Liver (tissue), 9 donors: ENCODE results near the gene NR5A1. TPM values are rescaled to one million over a fixed set of nuclear protein-coding genes. Genes with fewer than 3 reads are reported as not detected.

Source experiments
- DNase-seq: peaks from one replicate; pipeline ENCODE4 v3.0.0-alpha.2; 2017; ENCODE audit warnings: low spot score
- H3K27ac ChIP-seq, 2 donors: one replicate each; pipeline ENCODE4 v1.7.0; 2013; ENCODE audit warnings: inconsistent platforms in 2 of 2, low read length in 2 of 2, control low read depth in 1 of 2, low read depth in 1 of 2, mild to moderate bottlenecking in 1 of 2
- H3K27me3 ChIP-seq, 4 donors: one replicate each; pipeline versions ENCODE4 v1.6.1 to v1.7.0; 2013; ENCODE audit warnings: low read length in 3 of 4, inconsistent platforms in 1 of 4, mild to moderate bottlenecking in 1 of 4, moderate library complexity in 1 of 4; ENCODE audit not compliant: control insufficient read depth in 4 of 4, insufficient read depth in 4 of 4
- H3K36me3 ChIP-seq, 4 donors: one replicate each; pipeline versions ENCODE4 v1.6.1 to v1.7.0; 2013; ENCODE audit warnings: low read length in 3 of 4, mild to moderate bottlenecking in 3 of 4, low read depth in 1 of 4, moderate library complexity in 1 of 4; ENCODE audit not compliant: control insufficient read depth in 4 of 4, insufficient read depth in 3 of 4
- H3K4me1 ChIP-seq, 4 donors: one replicate each; pipeline versions ENCODE4 v1.6.1 to v1.7.0; 2013; ENCODE audit warnings: low read length in 3 of 4, mild to moderate bottlenecking in 3 of 4, moderate library complexity in 1 of 4; ENCODE audit not compliant: control insufficient read depth in 4 of 4, insufficient read depth in 4 of 4
- H3K4me3 ChIP-seq, 3 donors: one replicate each; pipeline versions ENCODE4 v1.6.1 to v1.7.0; 2013; ENCODE audit warnings: low read length in 3 of 3, control low read depth in 1 of 3, low read depth in 1 of 3, mild to moderate bottlenecking in 1 of 3
- H3K9ac ChIP-seq, 2 donors: one replicate each; pipeline ENCODE4 v1.7.0; 2013; ENCODE audit warnings: low read length in 2 of 2, mild to moderate bottlenecking in 2 of 2, moderate library complexity in 2 of 2, control low read depth in 1 of 2, low read depth in 1 of 2
- H3K9me3 ChIP-seq, 4 donors: one replicate each; pipeline versions ENCODE4 v1.6.1 to v1.7.0; 2013; ENCODE audit warnings: low read length in 3 of 4; ENCODE audit not compliant: control insufficient read depth in 4 of 4
- EGR1 ChIP-seq, 2 donors: IDR thresholded peaks; 2 replicates each; pipeline ENCODE4 v1.6.1; 2016 to 2018; ENCODE audit warnings: antibody characterized with exemption in 2 of 2, low read depth in 2 of 2
- FOXA1 ChIP-seq: IDR thresholded peaks from 2 replicates; pipeline ENCODE4 v1.6.1; 2016; ENCODE audit warnings: antibody characterized with exemption
- FOXA2 ChIP-seq: IDR thresholded peaks from 2 replicates; pipeline ENCODE4 v1.6.1; 2016; ENCODE audit warnings: antibody characterized with exemption
- GABPA ChIP-seq, 2 donors: IDR thresholded peaks in 1 of 2; conservative IDR thresholded peaks in 1 of 2; 2 replicates each; pipeline ENCODE4 v1.6.1; 2016; ENCODE audit warnings: antibody characterized with exemption in 2 of 2, mild to moderate bottlenecking in 1 of 2, moderate library complexity in 1 of 2
- HNF4A ChIP-seq, 2 donors: conservative IDR thresholded peaks; 2 replicates each; pipeline ENCODE4 v1.6.1; 2016; ENCODE audit warnings: antibody characterized with exemption in 2 of 2, mild to moderate bottlenecking in 2 of 2
- HNF4G ChIP-seq: IDR thresholded peaks from 2 replicates; pipeline ENCODE4 v1.6.1; 2016; ENCODE audit warnings: antibody characterized with exemption
- JUND ChIP-seq, 2 donors: IDR thresholded peaks; 2 replicates each; pipeline ENCODE4 v1.6.1; 2016; ENCODE audit warnings: antibody characterized with exemption in 2 of 2
- MAX ChIP-seq: IDR thresholded peaks from 2 replicates; pipeline ENCODE4 v1.6.1; 2016; ENCODE audit warnings: antibody characterized with exemption
- NR2F2 ChIP-seq: IDR thresholded peaks from 2 replicates; pipeline ENCODE4 v1.6.1; 2016; ENCODE audit warnings: antibody characterized with exemption
- RAD21 ChIP-seq, 2 donors: IDR thresholded peaks; 2 replicates each; pipeline ENCODE4 v1.6.1; 2016; ENCODE audit warnings: antibody characterized with exemption in 2 of 2, mild to moderate bottlenecking in 2 of 2
- REST ChIP-seq: IDR thresholded peaks from 2 replicates; pipeline ENCODE4 v1.6.1; 2016; ENCODE audit warnings: antibody characterized with exemption, mild to moderate bottlenecking
- RXRA ChIP-seq, 2 donors: IDR thresholded peaks; 2 replicates each; pipeline ENCODE4 v1.6.1; 2017 to 2018; ENCODE audit warnings: antibody characterized with exemption in 2 of 2, mild to moderate bottlenecking in 1 of 2
- SP1 ChIP-seq: IDR thresholded peaks from 2 replicates; pipeline ENCODE4 v1.6.1; 2018; ENCODE audit warnings: antibody characterized with exemption, mild to moderate bottlenecking
- YY1 ChIP-seq: IDR thresholded peaks from 2 replicates; pipeline ENCODE4 v1.6.1; 2016; ENCODE audit warnings: antibody characterized with exemption, mild to moderate bottlenecking
- ZBTB33 ChIP-seq: IDR thresholded peaks from 2 replicates; pipeline ENCODE4 v1.6.1; 2016; ENCODE audit warnings: antibody characterized with exemption
- WGBS: extraction: QIAGEN DNeasy Blood & Tissue Kit; methylation state at CpG from one replicate; pipeline ENCODE4 v1.1.7; 2013; 5-methylcytosine and 5-hydroxymethylcytosine counted together
- polyA plus RNA-seq, 2 donors: library from polyadenylated mRNA; stranded (reverse) in 1 of 2; unstranded in 1 of 2; fragments of 200-250 nt in 1 of 2; fragments of >200 nt in 1 of 2; fragmentation: Nextera tagmentation in 1 of 2; extraction: Ambion mirVana in 1 of 2; gene quantifications; one replicate each; pipeline versions ENCODE4 v1.2.1 to v1.2.3, GENCODE V29; 2013 to 2015
- total RNA-seq, 2 donors: library from RNA; depleted of rRNA; stranded (reverse); fragments of >200 nt; gene quantifications; one replicate each; pipeline ENCODE4 v1.2.3, GENCODE V29; 2014
- TF ChIP-seq, protein P1 (sequence below): IDR thresholded peaks from 2 replicates; pipeline ENCODE4 v1.6.1; 2016; ENCODE audit warnings: antibody characterized with exemption
- TF ChIP-seq, protein P2 (sequence below): fragments of 150-350 bp; IDR thresholded peaks from 2 replicates; pipeline ENCODE4 v1.5.1; 2017; ENCODE audit warnings: improper control_type of control experiment, low read depth, low read length; ENCODE audit not compliant: missing input control
- donor health status: healthy.
- donor health status: healthy.
- donor health status: healthy.
- donor health status: healthy.
- donor health status: healthy.

NR5A1 gene
- total and polyA plus RNA-seq, 4 donors: not detected

GRCh38 chr9:124457079-124457886 is 49.9 kb downstream of the NR5A1 start:
- no peak overlapping the region for H3K4me3 ChIP-seq
- no peaks in the 10 kb centered on the region for H3K36me3 ChIP-seq
- H3K27ac ChIP-seq: no peak overlapping the region
- H3K9ac ChIP-seq: no peak overlapping the region
- no peak for DNase-seq
- peaks cover 0 to 8% (median 3%) of the 10 kb centered on the region in 4 donors for H3K27me3 ChIP-seq
- WGBS: 89% methylated on average over 18 of the region's 18 CpGs
- H3K4me1 ChIP-seq: peaks cover 0 to 3% (median 1%) of the 10 kb centered on the region in 4 donors
- no peak for TF ChIP-seq ZBTB33
- no peak for TF ChIP-seq NR2F2
- no peak for TF ChIP-seq RAD21 (IDR thresholded peaks at IDR 0.05)
- no peak for TF ChIP-seq MAX
- TF ChIP-seq GABPA (IDR thresholded peaks at IDR 0.05 in 1 of 2, conservative IDR thresholded peaks at IDR 0.05 in 1 of 2): no peak
- TF ChIP-seq FOXA2: no peak
- TF ChIP-seq RXRA (IDR thresholded peaks at IDR 0.05): no peak
- TF ChIP-seq FOXA1: no peak
- no peak for TF ChIP-seq YY1
- TF ChIP-seq, protein P1, sequence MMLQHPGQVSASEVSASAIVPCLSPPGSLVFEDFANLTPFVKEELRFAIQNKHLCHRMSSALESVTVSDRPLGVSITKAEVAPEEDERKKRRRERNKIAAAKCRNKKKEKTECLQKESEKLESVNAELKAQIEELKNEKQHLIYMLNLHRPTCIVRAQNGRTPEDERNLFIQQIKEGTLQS: no peak
- no peak for TF ChIP-seq REST
- no peak for TF ChIP-seq HNF4G
- TF ChIP-seq, protein P2, sequence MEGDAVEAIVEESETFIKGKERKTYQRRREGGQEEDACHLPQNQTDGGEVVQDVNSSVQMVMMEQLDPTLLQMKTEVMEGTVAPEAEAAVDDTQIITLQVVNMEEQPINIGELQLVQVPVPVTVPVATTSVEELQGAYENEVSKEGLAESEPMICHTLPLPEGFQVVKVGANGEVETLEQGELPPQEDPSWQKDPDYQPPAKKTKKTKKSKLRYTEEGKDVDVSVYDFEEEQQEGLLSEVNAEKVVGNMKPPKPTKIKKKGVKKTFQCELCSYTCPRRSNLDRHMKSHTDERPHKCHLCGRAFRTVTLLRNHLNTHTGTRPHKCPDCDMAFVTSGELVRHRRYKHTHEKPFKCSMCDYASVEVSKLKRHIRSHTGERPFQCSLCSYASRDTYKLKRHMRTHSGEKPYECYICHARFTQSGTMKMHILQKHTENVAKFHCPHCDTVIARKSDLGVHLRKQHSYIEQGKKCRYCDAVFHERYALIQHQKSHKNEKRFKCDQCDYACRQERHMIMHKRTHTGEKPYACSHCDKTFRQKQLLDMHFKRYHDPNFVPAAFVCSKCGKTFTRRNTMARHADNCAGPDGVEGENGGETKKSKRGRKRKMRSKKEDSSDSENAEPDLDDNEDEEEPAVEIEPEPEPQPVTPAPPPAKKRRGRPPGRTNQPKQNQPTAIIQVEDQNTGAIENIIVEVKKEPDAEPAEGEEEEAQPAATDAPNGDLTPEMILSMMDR: no peak
- TF ChIP-seq SP1: no peak
- TF ChIP-seq EGR1 (IDR thresholded peaks at IDR 0.05; ENCODE audit: low read depth in 2 of 2): no peak
- TF ChIP-seq JUND (IDR thresholded peaks at IDR 0.05): no peak
- no peak for TF ChIP-seq HNF4A (conservative IDR thresholded peaks at IDR 0.05)
- no peaks in the 10 kb centered on the region for H3K9me3 ChIP-seq
